IPS-18c (cell line): ENCODE data around the gene CDCA7.
"Not testable (repeated sequence)": the region's sequence is repeated elsewhere in the genome, so short reads cannot be mapped to it uniquely, and the experiment has no call there.

Source experiments
- H3K4me3 ChIP-seq: 2 replicates; pipeline ENCODE4 v1.7.0; 2013; ENCODE audit warnings: low read depth, mild to moderate bottlenecking, low read length, moderate library complexity; ENCODE audit not compliant: insufficient read depth
- H3K9me3 ChIP-seq: one replicate; pipeline ENCODE4 v1.6.1; 2013; ENCODE audit warnings: mild to moderate bottlenecking, low read length, moderate library complexity; ENCODE audit not compliant: control insufficient read depth, insufficient read depth

Gene CDCA7

DNA sequence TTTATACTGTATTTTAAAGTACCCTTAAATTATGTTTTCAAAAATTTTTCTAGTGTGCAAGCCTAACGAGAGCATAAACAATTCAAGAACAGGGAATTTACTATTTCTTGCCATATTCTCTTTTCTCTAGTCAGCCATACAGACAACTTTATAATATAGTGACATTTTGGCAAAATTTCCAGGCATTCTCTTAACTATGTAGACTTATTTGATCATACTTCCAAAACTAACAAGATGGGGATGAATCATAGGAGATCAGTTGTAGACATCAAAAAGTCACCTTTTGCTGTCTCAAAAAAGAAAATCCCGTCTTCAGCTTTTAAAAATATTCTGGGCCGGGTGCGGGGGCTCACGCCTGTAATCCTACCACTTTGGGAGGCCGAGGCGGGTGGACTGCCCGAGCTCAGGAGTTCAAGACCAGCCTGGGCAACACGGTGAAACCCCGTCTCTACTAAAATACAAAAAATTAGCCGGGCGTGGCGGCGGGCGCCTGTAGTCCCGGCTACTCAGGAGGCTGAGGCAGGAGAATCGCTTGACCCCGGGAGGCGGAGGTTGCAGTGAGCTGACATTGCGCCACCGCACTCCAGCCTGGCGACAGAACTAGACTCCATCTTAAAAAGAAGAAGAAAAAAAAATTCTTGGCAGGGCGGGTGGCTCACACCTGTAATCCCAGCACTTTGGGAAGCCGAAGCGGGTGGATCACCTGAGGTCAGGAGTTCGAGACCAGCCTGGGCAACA lies 61.9 kb downstream of the CDCA7 start:
- not testable (repeated sequence) for H3K4me3 ChIP-seq, H3K9me3 ChIP-seq

DNA sequence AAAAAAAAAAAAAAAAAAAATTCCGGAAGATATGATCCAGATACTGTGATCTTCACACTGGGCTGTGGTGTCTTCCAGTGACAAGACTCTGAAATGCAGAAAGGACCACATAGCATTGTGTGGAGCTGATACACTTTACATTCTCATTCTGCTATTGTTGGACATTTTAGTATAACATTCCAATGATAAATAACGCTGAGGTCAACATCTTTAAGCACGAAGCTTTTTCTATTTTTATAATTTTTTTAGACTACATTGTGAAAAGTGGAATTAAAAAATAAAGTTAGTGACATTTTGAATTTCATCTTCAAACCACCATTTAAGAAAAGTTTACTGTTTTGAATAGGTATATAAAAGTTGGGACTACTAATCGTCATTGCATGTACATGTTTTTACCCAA lies 62.7 kb downstream of the CDCA7 start:
- no peaks in the 10 kb centered on the region for H3K9me3 ChIP-seq
- no peak overlapping the region for H3K4me3 ChIP-seq

DNA sequence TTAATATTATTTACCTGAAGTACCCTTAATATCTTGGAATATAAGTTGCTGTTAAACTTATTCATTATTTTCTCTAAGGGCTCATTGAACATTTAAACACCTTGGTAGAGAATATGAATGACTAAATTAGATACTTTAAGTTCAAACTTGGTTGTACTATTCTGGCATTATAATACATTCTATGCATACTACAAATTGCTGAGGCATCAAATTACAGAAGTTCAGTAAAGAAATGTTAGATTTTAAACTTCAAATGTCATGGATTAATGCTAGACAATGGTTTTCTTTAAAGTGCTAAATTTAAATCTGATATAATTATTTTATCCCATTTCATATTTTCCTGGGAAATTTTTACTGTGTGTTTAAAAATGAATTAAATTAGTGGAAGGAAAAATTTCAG lies 63.1 kb downstream of the CDCA7 start:
- no peaks in the 10 kb centered on the region for H3K9me3 ChIP-seq
- no peak overlapping the region for H3K4me3 ChIP-seq
